ENCODE measurements around the gene PKP2.

Gene PKP2

DNA sequence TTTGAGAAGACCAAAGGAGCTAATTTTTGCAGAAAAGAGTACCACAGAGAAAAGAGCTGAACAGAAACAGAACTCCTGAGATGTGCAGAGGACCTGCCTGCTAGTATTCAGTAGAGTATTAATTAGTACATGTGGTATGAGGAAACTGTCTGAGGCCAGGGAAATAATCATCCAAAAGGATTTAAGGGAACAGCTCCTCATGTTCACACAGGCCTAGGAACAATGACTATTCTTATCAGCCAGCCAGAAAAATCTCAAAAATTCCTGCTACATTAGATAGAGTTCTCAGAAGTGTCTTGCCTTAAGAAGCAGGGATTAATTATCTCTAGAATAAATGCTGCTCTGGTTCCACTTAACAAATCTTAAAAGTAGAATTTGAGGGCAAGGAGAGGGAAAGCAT is 36.4 kb downstream of the PKP2 start:
- no peak for DNase-seq

- no peak for DNase-seq
These were observed 37.2 kb downstream of the PKP2 start for GRCh38 chr12:32859389-32859788.

DNA sequence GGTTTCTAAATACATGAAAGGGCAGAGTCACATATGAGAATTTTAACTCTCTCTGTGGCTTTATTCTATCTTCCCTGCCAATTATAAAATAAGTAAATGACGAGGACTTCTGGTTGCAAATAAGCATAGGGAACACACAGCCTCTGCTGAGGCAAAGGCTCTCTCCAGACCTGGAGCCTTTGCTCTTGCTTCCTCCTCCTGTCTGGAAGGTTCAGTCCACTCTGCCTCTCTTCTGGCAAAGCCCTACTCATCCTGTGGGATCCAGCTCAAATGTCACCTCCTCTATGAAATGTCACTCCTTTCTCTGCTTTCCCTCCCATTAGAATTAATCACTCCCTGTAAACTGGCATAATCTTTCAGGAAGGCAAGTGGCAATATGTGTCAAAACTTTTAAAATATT is 41.9 kb downstream of the PKP2 start:
- DNase-seq, result no peak

GRCh38 chr12:32854097-32854496 is 42.5 kb downstream of the PKP2 start:
- DNase-seq, result no peak

- no peak for DNase-seq
These were observed 49.3 kb downstream of the PKP2 start for GRCh38 chr12:32847287-32847686.

- DNase-seq, result no peak
These were observed 50.5 kb downstream of the PKP2 start for GRCh38 chr12:32846053-32846452.

GRCh38 chr12:32843528-32844095 is 53.0 kb downstream of the PKP2 start:
- DNase-seq, result no peak

DNA sequence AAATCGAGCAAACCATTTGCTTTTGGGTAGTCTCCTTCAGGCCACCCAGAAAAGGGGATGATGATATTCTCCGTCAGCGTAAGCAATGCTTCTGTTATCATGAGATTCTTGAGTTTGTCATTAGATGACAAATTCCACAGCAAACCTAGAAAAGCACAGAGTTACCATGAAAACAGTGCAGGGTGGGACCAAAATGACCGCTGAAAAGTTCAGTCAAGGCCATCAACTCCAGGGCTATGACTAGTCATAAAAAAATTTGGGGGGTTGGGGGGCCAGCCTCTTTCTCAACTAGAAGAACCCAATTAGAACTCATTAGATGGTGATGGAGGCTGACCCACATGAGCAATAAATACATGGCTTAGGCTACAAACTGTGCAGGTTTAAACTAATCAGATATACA is 55.5 kb downstream of the PKP2 start:
- no peak for DNase-seq

DNA sequence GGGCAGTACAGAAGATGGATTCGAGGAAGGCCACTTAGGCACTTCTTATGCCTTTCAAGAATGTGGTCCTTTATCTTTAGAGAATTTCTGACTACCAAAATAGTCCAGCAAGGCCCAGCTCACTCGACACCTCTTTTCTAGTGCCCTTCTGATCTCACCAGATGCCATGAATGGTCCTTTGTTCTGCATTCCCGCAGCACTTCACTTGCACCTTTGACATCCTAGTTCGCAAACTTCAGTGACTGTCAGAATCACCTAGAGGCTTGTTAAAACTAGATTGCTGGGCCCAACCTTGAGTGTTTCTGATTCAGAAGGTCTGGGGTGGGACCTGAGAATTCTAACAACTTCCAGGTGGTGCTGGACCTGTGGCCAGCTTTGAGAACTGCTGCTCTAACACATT is 56.7 kb downstream of the PKP2 start:
- DNase-seq, result no peak

DNA sequence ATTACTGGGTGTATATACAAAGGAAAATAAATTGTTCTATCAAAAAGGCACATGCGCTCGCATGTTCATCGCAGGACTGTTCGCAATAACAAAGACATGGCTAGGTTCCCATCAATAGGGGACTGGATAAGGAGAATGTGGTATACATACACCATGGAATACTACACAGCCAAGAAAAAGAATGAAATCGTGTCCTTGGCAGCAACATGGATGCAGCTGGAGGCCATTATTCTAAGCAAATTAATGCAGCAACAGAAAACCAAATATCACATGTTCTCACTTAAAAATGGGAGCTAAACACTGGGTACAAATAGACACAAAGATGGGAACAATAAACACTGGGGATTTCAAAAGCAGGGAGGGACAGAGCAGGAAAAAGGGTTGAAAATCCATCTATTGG is 58.6 kb downstream of the PKP2 start:
- no peak for DNase-seq

- DNase-seq, result no peak
These were observed 59.9 kb downstream of the PKP2 start for GRCh38 chr12:32836710-32837109.

DNA sequence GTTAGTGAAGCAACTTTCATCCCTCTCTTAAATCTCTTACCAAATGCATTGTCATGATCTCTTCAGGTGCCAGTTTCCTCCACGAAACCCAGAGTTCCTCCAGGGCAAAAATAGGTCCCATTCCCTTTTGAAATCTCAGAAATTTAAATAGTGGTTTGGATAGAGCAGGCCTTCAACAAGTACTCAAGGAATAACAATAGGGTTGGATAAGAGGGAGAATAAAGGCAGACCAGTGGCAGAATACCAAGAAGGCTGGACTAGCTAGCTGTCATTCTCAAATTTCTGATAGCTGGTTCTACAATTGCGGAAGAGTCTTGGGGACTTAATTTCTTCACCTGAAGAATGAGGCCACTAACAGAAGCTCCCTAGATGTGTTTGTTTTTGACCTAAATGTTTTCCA is 62.5 kb downstream of the PKP2 start:
- DNase-seq, result no peak

- DNase-seq, result no peak
These were observed 68.0 kb downstream of the PKP2 start for GRCh38 chr12:32828552-32828951.

- DNase-seq, result no peak
These were observed 68.5 kb downstream of the PKP2 start for GRCh38 chr12:32828120-32828519.

DNA sequence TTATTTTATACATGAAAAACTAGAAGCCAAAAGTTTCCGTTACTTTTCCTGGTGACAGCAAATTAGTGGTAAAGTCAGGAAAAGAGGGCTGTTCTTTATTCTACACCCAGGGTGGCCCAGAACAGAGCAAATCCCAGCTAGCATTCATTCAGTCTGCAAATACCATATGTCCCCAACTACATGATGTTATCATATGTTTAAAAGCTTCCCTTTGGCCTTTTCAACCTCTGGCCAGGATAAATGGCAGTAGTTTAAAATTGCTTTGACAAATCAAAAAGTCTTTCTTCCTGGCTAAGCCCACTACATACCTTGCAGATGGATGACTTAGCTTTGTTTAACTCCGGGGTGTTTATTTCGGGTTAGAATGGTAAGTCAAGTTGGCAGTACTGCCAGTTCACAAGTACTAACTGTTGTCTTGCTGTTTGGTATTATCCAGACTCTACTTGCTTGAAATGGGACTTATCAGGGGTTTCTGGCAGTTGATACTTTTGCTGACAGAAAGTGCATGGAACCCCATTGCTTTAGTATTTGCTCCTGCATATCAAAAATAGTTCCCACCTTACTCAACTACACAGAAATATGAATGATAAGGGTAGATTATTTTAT is 69.7 kb downstream of the PKP2 start:
- no peak for DNase-seq

GRCh38 chr12:32824596-32824995 is 72.0 kb downstream of the PKP2 start:
- no peak for DNase-seq

DNA sequence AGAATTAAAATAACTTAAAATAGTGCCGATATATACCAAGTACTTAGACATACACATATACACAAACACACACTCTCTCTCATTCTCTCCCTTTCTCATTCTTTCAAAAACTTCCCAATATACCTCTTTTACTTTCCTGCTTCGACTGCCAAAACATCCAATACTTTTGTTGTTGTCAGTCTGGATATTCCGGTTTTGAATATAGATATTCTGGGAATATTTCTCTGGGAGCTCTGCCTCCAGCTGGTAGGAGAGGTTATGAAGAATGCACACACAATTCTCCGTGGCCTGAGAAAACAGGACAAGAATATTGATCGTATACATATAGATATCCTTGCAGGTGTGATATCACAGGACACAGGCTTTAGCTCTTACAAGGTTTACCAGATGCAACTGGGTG is 74.2 kb downstream of the PKP2 start:
- no peak for DNase-seq

DNA sequence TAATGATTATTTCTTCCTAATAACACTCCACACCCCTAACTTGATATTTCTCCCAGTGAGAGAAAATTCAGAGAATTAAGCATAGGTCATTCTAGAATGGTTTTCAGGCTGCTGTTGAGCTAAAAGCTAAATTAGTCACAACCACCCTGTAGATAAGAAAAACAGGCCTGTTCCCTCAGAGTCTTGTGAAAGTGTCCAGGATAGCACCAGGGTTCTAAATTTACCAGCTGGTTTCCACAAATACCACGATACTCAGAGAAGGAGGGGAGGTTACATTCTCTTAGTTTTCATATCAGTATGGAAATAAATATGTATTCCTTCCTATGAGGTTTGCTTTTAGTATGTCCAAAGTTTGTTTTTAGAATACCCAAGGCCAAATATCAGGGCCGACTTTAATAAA is 74.9 kb downstream of the PKP2 start:
- no peak for DNase-seq

DNA sequence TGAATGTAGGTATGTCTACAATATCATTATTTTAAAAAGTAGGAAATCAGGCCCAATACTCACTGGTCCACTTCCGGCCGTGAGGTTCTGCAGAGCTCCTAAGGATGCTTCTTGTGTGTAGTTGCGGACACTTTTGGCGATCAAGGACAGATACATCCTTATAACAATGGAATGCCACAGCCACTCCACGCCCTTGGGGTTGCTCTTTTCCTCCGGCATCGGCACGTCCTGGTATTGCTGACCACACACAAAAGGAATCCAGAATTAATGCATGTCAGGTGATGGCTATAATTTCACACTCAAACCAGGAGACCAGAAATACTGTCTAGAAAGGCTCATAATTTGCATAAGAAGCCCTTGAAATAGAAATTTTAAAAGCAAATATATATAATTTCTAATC is 75.3 kb downstream of the PKP2 start:
- no peak for DNase-seq

DNA sequence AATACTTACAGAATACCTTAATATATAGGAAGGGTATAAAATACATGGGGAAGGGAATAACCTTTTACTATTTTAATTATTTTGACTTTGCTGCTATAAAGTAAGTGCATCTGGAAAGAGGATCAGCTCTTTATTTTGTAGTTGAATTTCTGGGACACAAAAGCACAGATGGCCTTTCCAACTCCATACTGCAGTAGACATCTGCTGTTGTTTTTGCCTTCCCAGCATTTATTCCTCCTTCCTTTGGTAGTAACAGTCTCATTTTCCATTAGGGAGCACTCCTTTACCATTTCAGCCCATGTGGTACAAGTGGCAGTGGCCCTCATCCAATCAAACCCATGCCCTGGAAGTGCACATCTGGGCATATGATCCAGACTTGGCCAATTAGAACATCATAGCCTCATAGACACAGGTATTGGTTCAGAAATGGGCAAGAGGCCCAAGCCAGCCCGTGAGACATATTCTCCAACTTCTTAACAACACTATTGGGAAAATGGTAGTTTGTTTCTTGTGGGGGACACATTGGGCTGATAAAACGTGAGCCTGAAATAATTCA is 76.1 kb downstream of the PKP2 start:
- no peak for DNase-seq

DNA sequence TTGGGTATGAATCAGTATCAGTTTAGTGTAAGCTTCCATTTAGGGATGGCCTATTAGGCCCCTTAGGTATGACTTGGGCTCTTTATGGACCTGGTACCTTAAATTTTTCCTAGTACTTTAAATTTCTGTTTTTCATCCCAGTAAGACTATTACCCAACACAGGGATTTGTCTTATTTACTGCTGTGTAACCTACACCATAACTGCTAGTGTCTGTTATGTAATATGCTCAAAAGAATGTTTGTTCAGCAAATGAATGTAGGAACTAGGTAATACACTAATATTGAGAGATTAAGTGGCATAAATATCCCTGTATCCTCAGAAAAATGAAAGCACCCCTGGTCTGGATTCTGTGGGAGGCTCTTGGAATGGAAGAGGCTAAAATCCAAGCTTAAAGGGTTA is 77.2 kb downstream of the PKP2 start:
- DNase-seq, result no peak

- no peak for DNase-seq
These were observed 84.7 kb downstream of the PKP2 start for GRCh38 chr12:32811686-32812392.

GRCh38 chr12:32809846-32810245 is 86.7 kb downstream of the PKP2 start:
- DNase-seq, result peak; percentile 11

DNA sequence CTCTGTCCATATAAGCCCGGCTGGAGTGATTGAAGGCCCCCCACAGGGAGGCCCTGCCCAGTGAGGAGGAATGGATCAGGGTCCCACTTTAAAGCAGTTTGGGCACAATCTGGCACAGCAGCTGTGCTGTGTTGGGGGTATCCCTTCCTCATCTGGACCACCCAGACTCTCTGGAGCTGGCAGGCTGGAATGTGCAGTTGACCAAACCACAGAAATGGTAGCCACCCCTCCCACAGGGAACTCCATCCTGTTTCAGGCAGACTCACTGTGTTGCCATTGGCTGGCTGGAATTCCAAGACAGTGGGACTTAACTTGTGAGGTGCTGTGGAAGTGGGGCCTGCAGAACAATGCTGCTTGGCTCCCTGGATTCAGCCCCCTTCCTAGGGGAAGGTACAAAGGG is 87.4 kb downstream of the PKP2 start:
- no peak for DNase-seq

Measured in midbrain (tissue), 1 donor.